HG03558 (cell line): ENCODE measurements around the gene GIMAP5.

Source experiments
- ATAC-seq: cut with Tn5 transposase; IDR thresholded peaks from one replicate; pipeline ENCODE4 v1.9.1; 2021; ENCODE audit warnings: moderate number of reproducible peaks; ENCODE audit not compliant: unreplicated experiment; ENCODE audit errors: extremely low read depth

GIMAP5 gene

DNA sequence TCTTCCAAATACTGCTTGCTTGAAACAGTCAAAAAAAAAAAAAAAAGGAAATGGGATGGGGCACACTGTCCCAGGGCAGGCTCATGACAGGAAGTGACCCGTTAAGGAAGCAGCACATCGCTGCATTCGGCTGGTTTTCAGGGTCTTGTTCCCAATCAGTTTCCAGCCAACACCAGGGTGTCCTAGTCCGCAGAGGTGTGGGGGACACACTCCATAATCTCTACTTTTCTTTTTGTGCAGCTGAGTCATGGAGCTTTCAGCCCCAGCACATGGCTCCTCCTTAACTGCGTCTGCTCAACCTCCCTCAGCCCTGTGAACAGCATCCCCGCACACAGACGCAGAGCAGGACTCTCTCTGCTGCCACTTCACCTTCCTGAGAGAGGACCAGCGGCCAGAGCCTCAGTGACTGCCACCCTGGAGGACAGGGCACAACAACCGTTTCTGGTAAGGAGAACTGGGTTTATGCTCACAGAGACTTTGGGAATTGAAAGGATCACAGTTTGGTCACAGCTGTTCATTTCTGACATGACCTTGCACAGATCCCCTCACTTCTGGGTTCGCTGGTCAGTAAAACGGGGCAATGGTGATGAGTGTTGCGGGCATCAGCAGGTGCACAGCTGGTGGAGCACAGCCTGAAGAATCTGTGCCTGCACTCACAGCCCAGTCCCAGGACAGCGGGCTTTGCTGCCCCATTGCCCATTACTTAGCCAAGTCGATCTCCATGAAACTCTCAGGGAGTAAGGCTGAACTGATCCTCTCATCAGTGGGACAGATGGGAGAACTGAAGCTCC is at the start of gene GIMAP5:
Gene GIMAP5, plus strand, starts transcription at position 154 of the 791 bp plus-strand sequence. CDS start 3,467 bp downstream, outside the sequence.
- no peak for ATAC-seq

GRCh38 chr7:150688630-150689029 is 48.6 kb upstream of the GIMAP5 start:
- ATAC-seq: no peak

GRCh38 chr7:150695654-150696053 is 41.6 kb upstream of the GIMAP5 start:
- ATAC-seq: no peak

DNA sequence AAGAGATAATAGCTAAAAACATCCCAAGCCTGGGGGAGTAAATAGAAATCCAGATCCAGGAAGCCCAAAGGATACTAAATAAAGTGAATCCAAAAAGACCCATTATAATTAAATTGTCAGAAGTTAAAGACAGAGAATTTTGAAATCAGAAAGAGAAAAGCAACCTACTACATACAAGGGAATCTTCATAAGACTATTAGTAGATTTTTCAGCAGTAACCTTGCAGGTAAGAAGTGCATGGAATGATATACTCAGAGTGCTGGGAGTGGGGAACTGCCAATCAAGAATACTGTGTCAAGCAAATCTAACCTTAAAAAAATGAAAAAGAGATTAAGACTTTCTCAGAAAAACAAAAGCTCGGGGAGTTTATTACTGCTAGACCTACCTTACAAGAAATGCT is 34.0 kb upstream of the GIMAP5 start:
- ATAC-seq: no peak

GRCh38 chr7:150715293-150715692 is 21.9 kb upstream of the GIMAP5 start:
- no peak for ATAC-seq

GRCh38 chr7:150715738-150716137 is 21.5 kb upstream of the GIMAP5 start:
- ATAC-seq: no peak

DNA sequence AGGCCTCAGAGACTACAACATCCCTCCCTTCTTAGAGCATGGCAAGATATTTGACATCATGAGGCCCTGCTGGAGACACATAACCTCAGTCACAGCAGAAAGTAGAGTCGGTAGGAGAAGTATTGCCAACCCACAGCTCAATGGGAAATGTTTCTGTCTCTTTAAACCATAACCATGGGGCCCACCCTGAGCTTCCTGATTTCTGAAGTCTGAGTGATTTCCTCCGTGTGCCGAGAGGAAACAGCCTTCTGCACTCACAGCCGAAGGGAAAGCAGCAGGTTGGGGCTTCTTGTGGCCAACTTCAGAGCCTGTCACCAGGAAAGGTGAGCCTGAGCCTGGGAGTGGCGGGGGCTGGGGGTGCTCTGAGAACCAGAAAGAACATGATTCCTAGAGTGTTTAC is 20.9 kb upstream of the GIMAP5 start, which contains the start of gene GIMAP1:
Gene GIMAP1, plus strand, starts transcription at position 246 of the 400 bp plus-strand sequence. CDS start 2,435 bp downstream, outside the sequence.
- ATAC-seq: no peak

DNA sequence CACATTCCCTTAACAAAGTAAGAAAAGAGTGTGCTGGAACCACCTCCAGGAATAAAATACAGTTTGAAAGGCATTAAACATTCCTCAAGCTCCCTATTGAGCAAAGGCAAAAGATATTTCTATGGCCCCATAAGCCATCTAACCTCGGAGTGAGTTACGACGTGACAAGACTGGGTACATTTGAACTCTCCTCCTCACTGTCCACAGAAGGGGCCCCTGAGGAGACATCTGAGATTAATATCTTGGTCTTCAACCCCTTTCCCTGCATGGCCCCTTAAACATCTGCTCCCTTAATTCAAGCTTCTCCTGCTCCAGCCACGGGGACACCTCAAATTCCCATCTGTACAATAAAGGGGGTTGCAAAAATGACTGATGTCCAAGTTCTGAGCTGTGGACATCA is 20.3 kb upstream of the GIMAP5 start:
- no peak for ATAC-seq

DNA sequence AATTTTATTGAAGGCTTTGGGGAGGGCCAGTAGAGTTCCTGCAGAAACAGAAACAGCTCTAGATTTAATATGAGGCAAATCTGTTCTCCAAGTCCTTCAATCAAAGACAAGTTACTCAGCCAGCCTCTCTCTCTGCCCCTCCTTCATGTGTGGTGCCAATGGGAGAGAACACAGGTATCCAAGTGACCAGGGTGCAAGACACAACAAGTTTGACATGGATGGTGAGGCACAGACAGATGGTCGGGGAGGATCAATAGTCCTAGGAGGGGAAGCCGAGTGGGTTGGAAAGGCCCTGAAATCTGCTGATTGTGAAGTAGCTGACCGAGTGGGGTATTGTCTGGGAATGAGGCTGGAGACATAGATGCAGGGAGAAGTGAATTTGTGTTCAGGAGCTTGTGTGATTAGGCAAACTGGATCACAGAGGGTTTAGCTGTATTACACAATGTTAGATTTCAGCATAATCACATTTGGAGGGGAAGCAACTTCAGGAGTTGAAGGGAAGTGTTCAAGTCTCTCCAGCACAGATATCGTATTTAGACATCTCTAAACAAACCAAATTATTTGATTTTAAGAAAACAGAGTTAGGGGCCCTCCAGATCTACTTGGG is 19.3 kb upstream of the GIMAP5 start:
- ATAC-seq: no peak

- ATAC-seq: no peak
Observed at GRCh38 chr7:150719436-150719835, 17.8 kb upstream of the GIMAP5 start.

DNA sequence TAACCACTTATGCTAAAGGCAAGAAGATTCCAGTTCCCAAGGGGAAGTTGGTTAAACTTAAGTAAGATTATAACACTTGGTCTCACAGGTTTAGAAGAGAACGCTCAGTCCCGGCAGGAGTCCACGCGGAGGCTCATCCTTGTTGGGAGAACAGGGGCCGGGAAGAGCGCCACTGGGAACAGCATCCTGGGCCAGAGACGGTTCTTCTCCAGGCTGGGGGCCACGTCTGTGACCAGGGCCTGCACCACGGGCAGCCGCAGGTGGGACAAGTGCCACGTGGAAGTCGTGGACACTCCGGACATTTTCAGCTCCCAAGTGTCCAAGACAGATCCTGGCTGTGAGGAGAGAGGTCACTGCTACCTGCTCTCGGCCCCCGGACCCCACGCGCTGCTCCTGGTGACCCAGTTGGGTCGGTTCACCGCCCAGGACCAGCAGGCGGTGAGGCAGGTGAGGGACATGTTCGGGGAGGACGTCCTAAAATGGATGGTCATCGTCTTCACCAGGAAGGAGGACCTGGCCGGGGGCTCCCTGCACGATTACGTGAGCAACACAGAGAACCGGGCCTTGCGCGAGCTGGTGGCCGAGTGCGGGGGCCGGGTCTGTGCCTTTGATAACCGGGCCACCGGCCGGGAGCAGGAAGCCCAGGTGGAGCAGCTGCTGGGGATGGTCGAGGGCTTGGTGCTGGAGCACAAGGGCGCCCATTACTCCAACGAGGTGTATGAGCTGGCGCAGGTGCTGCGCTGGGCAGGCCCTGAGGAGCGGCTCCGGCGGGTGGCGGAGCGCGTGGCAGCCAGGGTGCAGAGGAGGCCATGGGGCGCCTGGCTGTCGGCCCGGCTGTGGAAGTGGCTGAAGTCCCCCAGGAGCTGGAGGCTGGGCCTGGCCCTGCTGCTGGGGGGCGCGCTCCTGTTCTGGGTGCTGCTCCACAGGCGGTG is 17.0 kb upstream of the GIMAP5 start:
- no peak for ATAC-seq

DNA sequence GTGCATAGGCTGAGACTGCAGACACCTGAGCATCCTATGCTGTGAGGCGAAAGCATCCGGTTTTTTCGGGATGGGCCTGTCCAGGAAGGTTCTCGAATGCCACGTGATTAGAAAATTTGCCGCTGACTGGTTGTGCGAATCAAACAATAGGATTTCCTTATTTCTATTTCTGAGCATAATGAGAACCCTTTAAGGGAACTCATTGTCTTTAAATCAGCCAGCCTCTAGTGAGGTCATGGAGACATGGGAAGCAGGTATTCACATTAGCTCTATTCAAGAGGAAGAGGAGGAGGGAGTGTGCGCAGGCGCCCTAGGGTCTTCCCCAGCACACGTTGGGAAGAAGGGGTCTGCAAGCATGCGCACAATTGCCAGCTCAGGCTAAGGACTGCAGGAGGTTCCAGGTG is 15.2 kb upstream of the GIMAP5 start:
- ATAC-seq: no peak

GRCh38 chr7:150722431-150722931 is 14.7 kb upstream of the GIMAP5 start:
- no peak for ATAC-seq

- ATAC-seq: no peak
Observed at GRCh38 chr7:150723467-150723866, 13.8 kb upstream of the GIMAP5 start.

DNA sequence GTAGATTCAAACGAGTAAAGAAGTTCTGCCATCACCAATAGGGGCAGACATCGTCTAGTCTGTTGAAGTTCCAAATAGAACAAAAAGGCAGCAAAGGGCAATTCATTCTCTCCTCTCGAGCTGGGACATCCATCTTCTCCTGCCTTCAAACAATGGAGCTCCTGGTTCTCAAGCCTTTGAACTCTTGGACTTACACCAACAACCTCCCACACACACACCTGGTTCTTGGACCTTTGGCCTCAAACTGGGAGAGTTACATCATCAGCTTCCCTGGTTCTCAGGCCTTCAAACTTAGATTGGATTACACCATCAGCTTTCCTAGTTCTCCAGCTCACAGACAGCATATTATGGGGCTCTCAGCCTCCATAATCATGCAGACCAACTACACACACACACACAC is 9.8 kb upstream of the GIMAP5 start:
- ATAC-seq: no peak

DNA sequence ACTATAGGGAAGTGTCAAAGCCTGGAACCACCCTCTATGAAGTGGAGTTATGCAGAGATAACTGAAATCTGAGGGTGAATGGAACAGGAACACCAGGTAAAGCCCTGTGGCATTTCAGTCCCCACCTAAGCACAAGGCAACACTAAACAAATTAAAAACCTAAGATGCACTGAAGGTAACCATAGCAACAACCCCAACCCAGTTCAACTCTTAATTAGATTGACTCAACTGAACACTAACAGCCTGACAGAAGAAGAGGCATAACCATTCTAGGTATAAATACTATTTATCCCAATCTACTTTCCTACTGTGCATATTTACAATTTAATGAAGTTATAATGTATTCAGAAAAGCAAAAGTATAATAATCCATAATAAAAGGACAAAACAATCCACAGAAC is 9.2 kb upstream of the GIMAP5 start:
- no peak for ATAC-seq

GRCh38 chr7:150728609-150729008 is 8.6 kb upstream of the GIMAP5 start:
- ATAC-seq: no peak

GRCh38 chr7:150731916-150732315 is 5.3 kb upstream of the GIMAP5 start:
- ATAC-seq: no peak

DNA sequence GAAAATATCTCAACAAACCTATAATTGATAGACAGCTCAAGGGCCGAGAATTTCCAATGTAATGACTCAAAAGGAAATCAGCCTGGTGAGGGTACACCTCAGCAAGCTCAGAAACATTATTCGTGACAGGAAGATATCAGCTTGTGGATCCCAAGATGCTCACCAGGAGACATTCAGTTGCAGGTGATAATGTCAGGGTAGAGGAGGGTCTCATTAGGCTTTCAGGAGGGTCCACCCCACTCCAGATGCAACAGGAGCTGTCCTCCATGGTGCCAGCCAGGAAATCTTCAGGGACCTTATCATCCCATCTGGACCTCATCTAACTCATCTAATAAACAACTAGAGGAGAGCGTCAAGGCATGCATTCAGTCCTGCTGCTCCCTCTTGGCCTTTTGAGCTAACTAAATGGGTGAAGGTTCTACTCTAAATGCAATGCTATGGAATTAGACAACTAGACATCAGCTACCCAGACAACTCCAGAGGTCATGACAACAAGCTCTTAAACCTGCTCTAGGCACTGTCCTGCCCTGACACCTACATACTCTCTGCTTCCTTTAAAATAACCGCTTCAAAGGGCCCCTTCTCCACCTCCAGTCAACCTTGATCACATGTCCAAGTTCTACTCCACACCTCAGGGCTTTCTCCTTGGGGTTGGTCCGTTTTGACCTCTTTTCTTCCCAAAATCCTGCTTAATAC is 4.3 kb upstream of the GIMAP5 start:
- no peak for ATAC-seq
